ENCODE results near the gene FBN1. TPM values are rescaled to one million over a fixed set of nuclear protein-coding genes. Genes with fewer than 3 reads are reported as not detected.

FBN1 gene
- total and polyA plus RNA-seq, 2 of the 13 experiments (the other 11 are each of a cell fraction or from before 2014, with no cell fraction given), result 1.5 to 3.0 TPM

DNA sequence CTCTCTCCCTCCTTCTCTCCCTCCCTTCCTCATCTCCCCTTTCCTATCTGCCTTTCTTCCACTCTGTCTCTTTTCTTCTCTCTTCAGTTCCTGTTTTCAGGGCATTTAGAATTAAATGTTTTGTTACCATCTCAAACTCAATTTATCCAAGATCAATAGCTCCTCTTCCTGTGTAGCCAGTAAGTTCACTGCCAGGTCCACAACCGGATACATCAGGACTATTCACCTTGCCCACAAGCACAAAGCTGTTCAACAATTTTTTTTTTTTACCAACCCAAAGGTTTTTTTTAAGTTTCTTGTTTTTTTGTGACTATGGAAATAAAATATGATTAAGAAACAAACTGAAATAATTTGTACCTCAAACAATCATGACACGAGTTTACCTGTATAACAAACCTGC lies 26.1 kb downstream of the FBN1 start (continued):
- TF ChIP-seq, protein P1, sequence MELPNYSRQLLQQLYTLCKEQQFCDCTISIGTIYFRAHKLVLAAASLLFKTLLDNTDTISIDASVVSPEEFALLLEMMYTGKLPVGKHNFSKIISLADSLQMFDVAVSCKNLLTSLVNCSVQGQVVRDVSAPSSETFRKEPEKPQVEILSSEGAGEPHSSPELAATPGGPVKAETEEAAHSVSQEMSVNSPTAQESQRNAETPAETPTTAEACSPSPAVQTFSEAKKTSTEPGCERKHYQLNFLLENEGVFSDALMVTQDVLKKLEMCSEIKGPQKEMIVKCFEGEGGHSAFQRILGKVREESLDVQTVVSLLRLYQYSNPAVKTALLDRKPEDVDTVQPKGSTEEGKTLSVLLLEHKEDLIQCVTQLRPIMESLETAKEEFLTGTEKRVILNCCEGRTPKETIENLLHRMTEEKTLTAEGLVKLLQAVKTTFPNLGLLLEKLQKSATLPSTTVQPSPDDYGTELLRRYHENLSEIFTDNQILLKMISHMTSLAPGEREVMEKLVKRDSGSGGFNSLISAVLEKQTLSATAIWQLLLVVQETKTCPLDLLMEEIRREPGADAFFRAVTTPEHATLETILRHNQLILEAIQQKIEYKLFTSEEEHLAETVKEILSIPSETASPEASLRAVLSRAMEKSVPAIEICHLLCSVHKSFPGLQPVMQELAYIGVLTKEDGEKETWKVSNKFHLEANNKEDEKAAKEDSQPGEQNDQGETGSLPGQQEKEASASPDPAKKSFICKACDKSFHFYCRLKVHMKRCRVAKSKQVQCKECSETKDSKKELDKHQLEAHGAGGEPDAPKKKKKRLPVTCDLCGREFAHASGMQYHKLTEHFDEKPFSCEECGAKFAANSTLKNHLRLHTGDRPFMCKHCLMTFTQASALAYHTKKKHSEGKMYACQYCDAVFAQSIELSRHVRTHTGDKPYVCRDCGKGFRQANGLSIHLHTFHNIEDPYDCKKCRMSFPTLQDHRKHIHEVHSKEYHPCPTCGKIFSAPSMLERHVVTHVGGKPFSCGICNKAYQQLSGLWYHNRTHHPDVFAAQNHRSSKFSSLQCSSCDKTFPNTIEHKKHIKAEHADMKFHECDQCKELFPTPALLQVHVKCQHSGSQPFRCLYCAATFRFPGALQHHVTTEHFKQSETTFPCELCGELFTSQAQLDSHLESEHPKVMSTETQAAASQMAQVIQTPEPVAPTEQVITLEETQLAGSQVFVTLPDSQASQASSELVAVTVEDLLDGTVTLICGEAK (IDR thresholded peaks at IDR 0.05), result no peak
- TF ChIP-seq, protein P1 (CRISPR knock-in tag; IDR thresholded peaks at IDR 0.05), result no peak
- TF ChIP-seq STAT6 (CRISPR knock-in tag; IDR thresholded peaks at IDR 0.05; ENCODE audit: borderline replicate concordance) (no peak), IKZF4 (CRISPR knock-in tag; IDR thresholded peaks at IDR 0.05; ENCODE audit: borderline replicate concordance, low read depth, not compliant biosample characterization) (no peak), ZNF850 (CRISPR knock-in tag; conservative IDR thresholded peaks at IDR 0.05) (no peak)
